NCI-H1048 (cell line): ENCODE results near the gene SCAPER.
"Not testable (repeated sequence)": the region's sequence is repeated elsewhere in the genome, so short reads cannot be mapped to it uniquely, and the experiment has no call there.

Source experiments
- DNase-seq: peaks from one replicate; lab custom pipeline; 2025; lab: John Stamatoyannopoulos, UW

Gene SCAPER

GRCh38 chr15:76313175-76313567, 592.0 kb downstream of the SCAPER start:
- DNase-seq: not testable (repeated sequence)

- DNase-seq: no peak
Measured at GRCh38 chr15:76312540-76313174, 592.5 kb downstream of the SCAPER start.

GRCh38 chr15:76311100-76311953, 593.8 kb downstream of the SCAPER start, which contains the start of gene ETFA:
Gene ETFA, minus strand, starts transcription at chr15:76311469. Its CDS starts 81 bp downstream, at chr15:76311388.
- DNase-seq: peak; percentile 91

GRCh38 chr15:76310475-76311099, 594.6 kb downstream of the SCAPER start:
- no peak for DNase-seq

GRCh38 chr15:76309601-76310330, 595.4 kb downstream of the SCAPER start:
- DNase-seq: no peak

- DNase-seq: no peak
Measured at GRCh38 chr15:76303909-76304308, 601.2 kb downstream of the SCAPER start.

- no peak for DNase-seq
Measured at GRCh38 chr15:76299786-76300185, 605.4 kb downstream of the SCAPER start.

GRCh38 chr15:76298986-76299385, 606.2 kb downstream of the SCAPER start:
- no peak for DNase-seq

GRCh38 chr15:76297951-76298350, 607.2 kb downstream of the SCAPER start:
- DNase-seq: not testable (repeated sequence)
